T-helper 22 cell (primary cell): ENCODE results near the gene F8A2.
"Not testable (repeated sequence)": the region's sequence is repeated elsewhere in the genome, so short reads cannot be mapped to it uniquely, and the experiment has no call there.

Experiments used
- DNase-seq: peaks from one replicate; pipeline ENCODE4 v3.0.0-alpha.2; 2020; ENCODE audit warnings: low read depth

The F8A2 gene

DNA sequence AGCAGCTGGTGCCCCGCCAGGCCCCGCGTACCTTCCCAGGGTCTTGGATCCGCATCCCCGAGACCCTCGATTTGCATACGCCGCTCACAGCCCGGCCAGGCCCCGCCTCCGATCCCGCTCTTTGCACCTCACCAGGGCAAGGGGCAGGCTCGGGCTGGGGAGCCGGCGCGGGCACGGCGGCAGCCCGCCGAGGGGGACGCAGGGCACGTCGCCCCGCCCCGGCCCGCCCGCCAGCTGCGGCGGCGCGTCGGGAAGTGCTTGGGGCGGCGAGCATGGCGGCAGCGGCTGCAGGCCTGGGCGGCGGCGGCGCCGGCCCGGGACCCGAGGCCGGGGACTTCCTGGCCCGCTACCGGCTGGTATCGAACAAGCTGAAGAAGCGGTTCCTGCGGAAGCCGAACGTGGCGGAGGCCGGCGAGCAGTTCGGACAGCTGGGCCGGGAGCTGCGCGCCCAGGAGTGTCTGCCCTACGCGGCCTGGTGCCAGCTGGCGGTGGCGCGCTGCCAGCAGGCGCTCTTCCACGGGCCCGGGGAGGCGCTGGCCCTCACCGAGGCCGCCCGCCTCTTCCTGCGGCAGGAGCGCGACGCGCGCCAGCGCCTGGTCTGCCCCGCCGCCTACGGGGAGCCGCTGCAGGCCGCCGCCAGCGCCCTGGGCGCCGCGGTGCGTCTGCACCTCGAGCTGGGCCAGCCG lies at the start of gene F8A2:
Gene F8A2 (plus strand): TSS at position 253 of the 686 bp plus-strand sequence. CDS start 20 bp downstream, at position 273.
- DNase-seq, result not testable (repeated sequence)

DNA sequence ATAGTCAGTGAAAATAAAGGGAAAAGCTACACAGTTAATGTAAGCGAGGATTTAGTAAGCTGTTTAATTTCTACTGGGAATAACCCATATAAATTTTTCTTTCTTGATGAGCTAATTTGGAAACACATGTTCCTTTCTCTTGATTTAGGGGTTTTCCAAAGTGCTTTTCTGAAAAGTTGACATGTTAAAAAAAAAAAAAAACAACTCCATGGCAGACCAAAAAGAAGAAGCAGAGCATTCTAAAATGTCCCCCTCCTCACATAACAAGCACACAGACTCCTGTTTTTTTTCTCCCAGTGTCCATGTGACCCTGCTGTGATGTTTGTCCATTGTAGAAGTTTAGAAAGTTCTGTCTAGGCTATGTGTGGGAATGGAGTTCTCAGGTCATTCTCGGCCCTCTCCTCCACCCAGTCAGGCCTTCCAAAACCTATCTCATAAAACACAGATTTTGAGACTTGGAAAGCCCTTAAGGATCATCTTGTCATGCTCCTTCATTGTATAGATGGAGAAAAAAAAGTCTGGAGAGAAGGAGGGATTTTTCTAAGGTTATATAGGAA lies 48.3 kb upstream of the F8A2 start:
- no peak for DNase-seq

DNA sequence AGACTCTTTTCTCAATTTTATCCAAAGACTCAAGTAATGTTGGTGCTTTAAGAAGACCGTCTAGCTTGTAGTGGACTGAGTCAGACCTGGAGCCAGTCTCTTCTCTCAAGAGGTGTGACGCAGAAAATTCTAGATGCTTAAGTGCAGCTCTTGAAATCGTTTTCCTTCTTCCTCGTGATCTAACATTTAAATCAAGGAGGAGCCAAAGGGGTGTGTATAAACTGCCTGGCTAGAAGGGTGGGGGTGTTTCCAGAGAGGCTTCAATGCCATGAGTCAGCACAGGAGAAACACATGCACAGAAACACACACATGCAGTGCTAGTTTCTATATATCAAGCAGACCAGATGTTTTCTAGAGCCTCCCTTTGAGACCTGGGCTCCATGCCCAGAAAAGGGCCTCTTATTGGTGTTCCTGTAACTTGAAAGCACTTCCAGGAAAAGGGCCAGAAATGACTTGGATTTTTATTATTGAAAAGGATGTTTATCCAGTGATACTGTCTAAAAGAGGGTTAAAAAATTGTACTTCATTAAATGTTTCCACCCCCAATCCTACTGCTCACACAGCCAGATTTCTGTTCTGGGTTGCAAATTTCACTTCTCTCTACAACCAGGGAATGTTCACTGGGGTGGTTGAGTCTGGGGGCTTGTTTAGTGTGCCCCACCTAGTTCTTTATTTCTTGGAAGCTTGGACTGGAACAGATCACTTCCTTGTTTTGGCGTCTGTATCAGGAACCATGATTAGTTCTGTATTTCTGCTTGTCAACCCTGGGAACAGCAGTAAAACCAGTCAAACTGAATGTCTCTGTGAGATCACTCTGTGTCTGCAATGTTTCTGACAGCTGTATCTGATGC lies 47.2 kb upstream of the F8A2 start, which contains the start of gene CLIC2:
Gene CLIC2 (minus strand): TSS at position 129 of the 851 bp plus-strand sequence. CDS start 187 bp downstream, outside the sequence.
- no peak for DNase-seq

DNA sequence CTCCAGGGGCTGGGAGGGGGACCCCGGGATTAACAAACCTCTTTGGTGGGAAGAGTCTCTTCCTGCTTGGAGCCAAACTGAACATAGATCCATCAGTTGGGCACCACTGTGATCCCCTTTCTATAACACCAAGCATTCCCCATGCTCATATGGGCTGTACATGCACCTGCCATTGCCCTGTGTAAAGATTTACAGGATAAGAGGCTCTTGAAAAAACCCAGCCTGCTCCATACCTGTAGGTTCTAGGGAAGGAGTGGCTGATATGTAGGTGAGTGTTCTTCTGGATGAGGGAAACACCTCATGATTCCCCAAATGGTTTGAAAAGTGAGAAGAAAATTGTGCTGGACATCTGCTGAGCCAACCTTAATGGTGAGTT lies 46.6 kb upstream of the F8A2 start:
- not testable (repeated sequence) for DNase-seq

DNA sequence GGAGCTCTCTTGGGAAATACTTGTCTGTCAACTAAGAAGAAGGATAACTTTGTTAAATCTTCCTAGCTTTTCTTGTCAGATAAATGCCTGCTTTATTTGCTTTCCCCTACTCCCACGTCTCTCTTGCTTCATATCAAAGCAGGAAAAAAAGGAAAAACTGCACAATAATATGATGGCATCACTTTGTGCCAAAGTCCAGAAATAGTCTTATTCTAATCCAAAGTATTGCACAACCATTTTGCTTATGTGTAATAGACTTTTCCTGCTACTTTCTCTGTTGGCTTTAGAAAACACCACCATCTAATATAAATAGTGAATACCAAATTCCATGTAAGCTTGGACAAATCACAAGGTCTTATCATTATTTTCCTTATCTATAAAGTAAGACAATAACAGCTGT lies 36.2 kb upstream of the F8A2 start:
- not testable (repeated sequence) for DNase-seq

DNA sequence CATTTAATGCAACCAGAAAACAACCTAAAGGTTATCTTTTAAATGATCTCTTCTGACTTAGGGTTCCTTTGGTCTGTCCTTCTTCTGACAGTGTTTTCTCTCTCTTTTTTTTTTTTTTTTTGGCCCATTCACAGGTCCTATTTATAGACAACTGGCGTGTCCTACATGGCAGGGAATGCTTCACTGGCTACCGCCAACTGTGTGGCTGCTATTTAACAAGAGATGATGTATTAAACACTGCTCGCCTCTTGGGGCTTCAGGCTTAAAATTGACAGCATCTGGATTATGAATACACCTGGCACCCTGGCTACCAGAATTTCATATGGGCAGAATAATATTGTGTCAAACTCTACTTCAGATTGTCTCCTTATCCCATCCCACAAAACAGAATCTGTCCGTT lies 32.4 kb upstream of the F8A2 start:
- not testable (repeated sequence) for DNase-seq

DNA sequence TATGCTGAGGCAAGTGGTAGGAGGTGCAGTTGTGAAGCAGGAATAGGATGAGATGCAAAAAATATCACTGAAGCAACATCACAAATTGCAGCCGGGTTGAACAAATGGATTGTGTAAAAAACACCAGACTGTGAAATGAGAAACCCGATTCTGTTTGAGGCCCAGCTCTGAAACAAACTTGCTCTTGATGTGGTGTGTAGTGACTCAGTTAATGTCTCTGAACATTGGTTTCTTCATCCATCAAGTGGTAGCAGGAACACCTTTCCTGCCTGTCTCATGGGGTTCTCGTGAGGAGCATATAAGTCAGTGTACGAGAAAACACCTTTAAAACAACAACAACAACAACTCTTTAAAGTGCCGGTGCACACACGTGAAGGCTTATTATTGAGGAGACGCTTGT lies 18.2 kb upstream of the F8A2 start:
- not testable (repeated sequence) for DNase-seq

DNA sequence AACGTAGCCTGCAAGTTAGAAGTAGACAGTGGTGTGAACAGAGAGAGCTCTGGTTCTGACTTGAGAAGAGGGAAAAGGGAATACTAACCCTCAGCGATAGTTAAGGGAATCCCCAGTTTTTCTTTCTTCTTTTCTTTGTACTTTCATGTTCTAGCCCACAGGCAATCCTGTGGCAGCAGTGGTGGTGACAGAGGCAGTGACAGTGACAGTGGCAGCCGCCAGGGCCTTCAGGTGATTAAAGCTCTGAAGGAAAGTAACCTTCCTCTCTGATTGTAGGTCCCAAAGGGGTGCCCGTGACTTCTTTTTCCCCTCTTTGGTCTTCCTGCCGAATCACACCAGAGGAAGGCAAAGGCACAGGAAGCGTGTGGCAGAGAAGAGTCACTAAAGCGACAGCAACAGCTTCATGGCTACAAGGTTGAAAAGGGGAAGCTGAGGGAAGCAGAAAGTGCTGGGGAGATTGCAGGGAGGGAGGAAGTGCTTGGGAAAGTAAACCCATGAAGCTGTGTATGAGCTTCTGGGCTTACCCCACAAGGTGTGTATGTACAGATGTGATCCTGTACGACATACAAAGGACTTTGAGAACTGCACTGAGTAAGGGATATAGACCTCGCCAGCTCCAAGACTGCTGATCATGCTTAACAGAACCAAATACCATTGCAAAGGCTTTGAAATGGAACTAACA lies 8.0 kb upstream of the F8A2 start:
- DNase-seq, result not testable (repeated sequence)

DNA sequence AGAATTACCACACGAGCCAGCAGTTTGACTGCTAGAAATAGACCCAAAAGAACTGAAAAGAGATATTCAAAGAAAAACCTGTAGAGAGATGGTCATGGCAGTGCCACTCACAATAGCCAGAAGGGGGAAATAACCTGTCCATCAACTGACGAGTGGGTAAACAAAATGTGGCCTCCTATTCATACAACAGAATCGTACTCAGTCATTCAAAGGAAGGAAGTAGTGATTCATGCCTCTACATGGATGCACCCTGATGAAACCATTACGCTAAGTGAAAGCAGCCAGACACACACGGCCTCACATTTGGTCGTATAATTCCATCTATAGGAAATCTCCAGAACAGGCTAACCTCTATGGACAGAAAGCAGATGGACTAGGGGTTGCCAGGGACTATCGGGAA lies 2.1 kb upstream of the F8A2 start:
- not testable (repeated sequence) for DNase-seq

DNA sequence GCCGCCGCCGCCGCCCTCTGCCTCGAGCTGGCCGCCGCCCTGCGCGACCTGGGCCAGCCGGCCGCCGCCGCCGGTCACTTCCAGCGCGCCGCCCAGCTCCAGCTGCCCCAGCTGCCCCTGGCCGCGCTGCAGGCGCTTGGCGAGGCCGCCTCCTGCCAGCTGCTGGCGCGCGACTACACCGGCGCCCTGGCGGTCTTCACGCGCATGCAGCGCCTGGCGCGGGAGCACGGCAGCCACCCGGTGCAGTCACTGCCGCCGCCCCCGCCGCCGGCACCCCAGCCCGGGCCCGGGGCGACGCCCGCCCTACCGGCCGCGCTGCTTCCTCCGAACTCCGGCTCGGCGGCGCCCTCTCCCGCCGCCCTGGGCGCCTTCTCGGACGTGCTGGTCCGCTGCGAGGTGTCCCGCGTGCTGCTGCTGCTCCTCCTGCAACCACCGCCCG lies 653 bp downstream of the F8A2 start:
- not testable (repeated sequence) for DNase-seq

DNA sequence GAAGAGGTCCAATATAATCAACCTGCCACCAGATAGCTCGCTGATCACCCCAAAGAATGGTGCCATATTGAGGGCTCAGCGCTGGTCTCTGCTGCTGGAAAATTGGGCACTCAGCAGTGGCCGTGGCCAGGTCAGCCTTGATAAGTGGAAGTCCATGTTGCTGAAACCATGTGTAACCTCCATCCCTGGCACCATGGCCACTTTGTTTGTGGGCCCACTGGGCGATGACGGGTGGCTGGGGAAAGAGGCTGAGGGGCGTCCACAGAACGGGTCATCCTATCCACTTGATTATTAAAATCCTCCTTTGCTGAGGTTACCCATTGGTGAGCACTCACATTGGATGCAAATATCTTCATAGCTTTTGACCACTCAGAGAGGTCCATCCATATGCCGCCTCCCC lies 7.7 kb downstream of the F8A2 start:
- no peak for DNase-seq

DNA sequence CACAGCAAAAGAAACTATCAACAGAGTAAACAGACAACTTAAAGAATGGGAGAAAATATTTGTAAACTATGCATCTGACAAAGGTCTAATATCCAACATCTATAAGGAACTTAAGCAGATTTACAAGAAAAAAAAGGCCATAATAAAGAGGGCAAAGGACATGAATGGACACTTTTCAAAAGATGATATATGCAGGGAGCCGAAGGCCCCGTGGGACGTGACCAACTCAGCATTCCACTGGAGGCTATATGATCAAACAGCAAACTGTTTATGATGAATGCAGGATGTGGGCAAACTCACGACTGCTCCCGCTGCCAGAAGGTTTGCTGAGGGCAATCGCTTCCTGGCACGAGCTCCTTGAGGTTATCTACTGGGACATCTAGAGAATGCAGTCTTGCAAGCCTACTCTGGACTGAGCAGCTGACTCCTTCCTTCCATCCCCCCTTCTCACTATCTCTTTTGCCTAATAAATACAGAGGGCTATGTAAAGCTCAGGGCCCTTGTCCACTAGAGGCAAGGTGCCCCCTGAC lies 12.9 kb downstream of the F8A2 start:
- DNase-seq, result peak; percentile 0

DNA sequence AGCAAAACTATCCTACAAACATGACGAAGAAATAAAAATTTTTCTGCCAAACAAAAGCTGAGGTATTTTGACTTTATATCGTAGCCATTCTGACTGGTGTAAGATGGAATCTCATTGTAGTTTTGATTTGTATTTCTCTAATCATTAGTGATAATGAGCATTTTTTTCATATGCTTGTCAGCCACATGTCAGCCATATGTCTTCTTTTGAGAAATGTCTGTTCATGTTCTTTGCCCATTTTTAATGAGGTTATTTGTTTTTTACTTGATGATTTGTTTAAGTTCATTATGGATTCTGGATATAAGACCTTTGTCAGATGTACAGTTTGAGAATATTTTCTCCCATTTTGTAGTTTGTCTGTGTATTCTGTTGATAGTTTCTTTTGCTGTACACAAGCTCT lies 24.5 kb downstream of the F8A2 start:
- DNase-seq, result no peak

DNA sequence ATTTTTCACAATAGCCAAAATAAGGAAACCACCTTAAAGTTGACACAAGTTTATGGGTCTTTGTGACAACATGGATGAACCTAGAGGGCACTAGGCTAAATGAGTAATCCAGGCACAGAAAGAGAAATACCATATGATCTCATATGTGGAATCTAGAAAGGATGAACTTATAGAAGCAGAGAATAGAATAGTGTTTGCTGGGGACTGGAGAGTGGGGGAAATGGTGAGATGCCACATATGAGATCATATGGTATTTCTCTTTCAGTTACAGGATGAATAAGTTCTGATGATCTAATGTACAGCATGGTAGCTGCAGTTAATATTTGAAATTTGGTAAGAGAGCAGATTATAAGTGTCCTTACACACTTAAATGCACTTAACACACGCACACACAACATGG lies 35.9 kb downstream of the F8A2 start:
- DNase-seq, result no peak
